ENCODE measurements around the gene NTRK2.

The NTRK2 gene

GRCh38 chr9:84835745-84836144, 166.2 kb downstream of the NTRK2 start:
- TF ChIP-seq Cebpa-rat (IDR thresholded peaks at IDR 0.05) = no peak
- H3K36me3 ChIP-seq = no peaks in the 10 kb centered on the region
- H4K20me1 ChIP-seq = no peaks in the 10 kb centered on the region
- H3K27ac ChIP-seq = no peak overlapping the region
- H3K27me3 ChIP-seq = no peaks in the 10 kb centered on the region
- no peak overlapping the region for H3K4me3 ChIP-seq
- no peaks in the 10 kb centered on the region for H3K4me1 ChIP-seq
- H3K9ac ChIP-seq = no peak overlapping the region
- no peak overlapping the region for H3K4me2 ChIP-seq
- no peaks in the 10 kb centered on the region for H3K9me3 ChIP-seq (replicated peaks in 1 of 11)

GRCh38 chr9:84838879-84839278, 169.3 kb downstream of the NTRK2 start:
- Histone ChIP-seq H3K4me3 (no peak overlapping the region), H3K9ac (no peak overlapping the region), H3K4me1 (peaks cover 0 to 3% (median 0%) of the 10 kb centered on the region in 10 experiments; a peak in 5 of 20 replicates), H3K36me3 (no peaks in the 10 kb centered on the region), H4K20me1 (no peaks in the 10 kb centered on the region), H3K4me2 (no peak overlapping the region), H3K27me3 (no peaks in the 10 kb centered on the region), H3K9me3 (replicated peaks in 1 of 11) (no peaks in the 10 kb centered on the region), H3K27ac (no peak overlapping the region)
- no peak for TF ChIP-seq Cebpa-rat (IDR thresholded peaks at IDR 0.05)

- no peaks in the 10 kb centered on the region for H3K36me3 ChIP-seq
- H3K4me3 ChIP-seq = no peak overlapping the region
- TF ChIP-seq Cebpa-rat (IDR thresholded peaks at IDR 0.05) = no peak
- no peaks in the 10 kb centered on the region for H4K20me1 ChIP-seq
- H3K27me3 ChIP-seq = no peaks in the 10 kb centered on the region
- no peak overlapping the region for H3K27ac ChIP-seq
- peaks cover 0 to 6% (median 2%) of the 10 kb centered on the region in 10 experiments; a peak in 5 of 20 replicates for H3K4me1 ChIP-seq
- H3K9ac ChIP-seq = no peak overlapping the region
- no peaks in the 10 kb centered on the region for H3K9me3 ChIP-seq (replicated peaks in 1 of 11)
- no peak overlapping the region for H3K4me2 ChIP-seq
Observed at GRCh38 chr9:84839541-84839940, 170.0 kb downstream of the NTRK2 start.

- Histone ChIP-seq H3K4me3 (no peak overlapping the region), H3K4me1 (peaks cover 0 to 10% (median 2%) of the 10 kb centered on the region in 10 experiments; a peak in 5 of 20 replicates), H3K4me2 (no peak overlapping the region), H3K27me3 (no peaks in the 10 kb centered on the region), H3K9ac (no peak overlapping the region), H3K36me3 (no peaks in the 10 kb centered on the region), H3K9me3 (replicated peaks in 1 of 11) (no peaks in the 10 kb centered on the region), H4K20me1 (no peaks in the 10 kb centered on the region), H3K27ac (no peak overlapping the region)
- TF ChIP-seq Cebpa-rat (IDR thresholded peaks at IDR 0.05) = no peak
Observed at GRCh38 chr9:84841931-84842330, 172.4 kb downstream of the NTRK2 start.

GRCh38 chr9:84843175-84843824, 173.8 kb downstream of the NTRK2 start:
- no peaks in the 10 kb centered on the region for H3K27me3 ChIP-seq
- no peaks in the 10 kb centered on the region for H3K36me3 ChIP-seq
- peaks cover 0 to 10% (median 2%) of the 10 kb centered on the region in 10 experiments; a peak in 5 of 20 replicates for H3K4me1 ChIP-seq
- H3K9ac ChIP-seq = no peak overlapping the region
- H4K20me1 ChIP-seq = no peaks in the 10 kb centered on the region
- TF ChIP-seq Cebpa-rat (IDR thresholded peaks at IDR 0.05) = no peak
- no peak overlapping the region for H3K27ac ChIP-seq
- peak overlapping the region in 1 of 11 experiments; percentile 14; a peak in 2 of 22 replicates for H3K4me2 ChIP-seq
- no peak overlapping the region for H3K4me3 ChIP-seq
- H3K9me3 ChIP-seq (replicated peaks in 1 of 11) = no peaks in the 10 kb centered on the region

GRCh38 chr9:84845956-84846900, 176.7 kb downstream of the NTRK2 start:
- Histone ChIP-seq H3K27ac (no peak overlapping the region), H3K9me3 (replicated peaks in 1 of 11) (no peaks in the 10 kb centered on the region), H4K20me1 (no peaks in the 10 kb centered on the region), H3K4me1 (peaks cover 0 to 10% (median 2%) of the 10 kb centered on the region in 10 experiments; a peak in 5 of 20 replicates), H3K36me3 (no peaks in the 10 kb centered on the region), H3K4me2 (no peak overlapping the region), H3K4me3 (no peak overlapping the region), H3K27me3 (no peaks in the 10 kb centered on the region), H3K9ac (no peak overlapping the region)
- no peak for TF ChIP-seq Cebpa-rat (IDR thresholded peaks at IDR 0.05)

- Histone ChIP-seq H3K9ac (no peak overlapping the region), H4K20me1 (no peaks in the 10 kb centered on the region), H3K4me3 (no peak overlapping the region), H3K36me3 (no peaks in the 10 kb centered on the region), H3K9me3 (replicated peaks in 1 of 11) (no peaks in the 10 kb centered on the region), H3K4me1 (peaks cover 0 to 10% (median 2%) of the 10 kb centered on the region in 10 experiments; a peak in 5 of 20 replicates), H3K27me3 (no peaks in the 10 kb centered on the region), H3K27ac (no peak overlapping the region), H3K4me2 (no peak overlapping the region)
- no peak for TF ChIP-seq Cebpa-rat (IDR thresholded peaks at IDR 0.05)
Observed at GRCh38 chr9:84846906-84847305, 177.4 kb downstream of the NTRK2 start.

- Histone ChIP-seq H3K4me3 (no peak overlapping the region), H3K36me3 (no peaks in the 10 kb centered on the region), H4K20me1 (no peaks in the 10 kb centered on the region), H3K9me3 (replicated peaks in 1 of 11) (no peaks in the 10 kb centered on the region), H3K4me1 (peaks cover 0 to 9% (median under 1%) of the 10 kb centered on the region in 10 experiments; a peak in 5 of 20 replicates), H3K4me2 (no peak overlapping the region), H3K27ac (no peak overlapping the region), H3K27me3 (no peaks in the 10 kb centered on the region), H3K9ac (no peak overlapping the region)
- TF ChIP-seq Cebpa-rat (IDR thresholded peaks at IDR 0.05) = no peak
Observed at GRCh38 chr9:84849049-84849448, 179.5 kb downstream of the NTRK2 start.

- H3K4me2 ChIP-seq = no peak overlapping the region
- peak in 6 of 11 experiments; percentile 40 to 75 (median 53); a peak in 8 of 22 replicates for TF ChIP-seq Cebpa-rat (IDR thresholded peaks at IDR 0.05)
- H4K20me1 ChIP-seq = no peaks in the 10 kb centered on the region
- H3K36me3 ChIP-seq = no peaks in the 10 kb centered on the region
- H3K9ac ChIP-seq = no peak overlapping the region
- no peaks in the 10 kb centered on the region for H3K9me3 ChIP-seq (replicated peaks in 1 of 11)
- H3K4me3 ChIP-seq = no peak overlapping the region
- H3K27me3 ChIP-seq = no peaks in the 10 kb centered on the region
- no peak overlapping the region for H3K27ac ChIP-seq
- no peaks in the 10 kb centered on the region for H3K4me1 ChIP-seq
Observed at GRCh38 chr9:84850830-84851392, 181.4 kb downstream of the NTRK2 start.

All from BLaER1 treated with 17β-estradiol and CSF1 and Interleukin-3, amounts not matched to agents 10 nM and 100 nM (cell line).